GM12801 (cell line): Measurements from ENCODE around the gene POLA1.

Source experiments
- TF ChIP-seq, protein P1 (sequence below): IDR thresholded peaks from one replicate; pipeline ENCODE4 v1.5.1; 2011; ENCODE audit warnings: control low read depth; ENCODE audit not compliant: insufficient read length; ENCODE audit errors: extremely low read depth

Gene POLA1

DNA sequence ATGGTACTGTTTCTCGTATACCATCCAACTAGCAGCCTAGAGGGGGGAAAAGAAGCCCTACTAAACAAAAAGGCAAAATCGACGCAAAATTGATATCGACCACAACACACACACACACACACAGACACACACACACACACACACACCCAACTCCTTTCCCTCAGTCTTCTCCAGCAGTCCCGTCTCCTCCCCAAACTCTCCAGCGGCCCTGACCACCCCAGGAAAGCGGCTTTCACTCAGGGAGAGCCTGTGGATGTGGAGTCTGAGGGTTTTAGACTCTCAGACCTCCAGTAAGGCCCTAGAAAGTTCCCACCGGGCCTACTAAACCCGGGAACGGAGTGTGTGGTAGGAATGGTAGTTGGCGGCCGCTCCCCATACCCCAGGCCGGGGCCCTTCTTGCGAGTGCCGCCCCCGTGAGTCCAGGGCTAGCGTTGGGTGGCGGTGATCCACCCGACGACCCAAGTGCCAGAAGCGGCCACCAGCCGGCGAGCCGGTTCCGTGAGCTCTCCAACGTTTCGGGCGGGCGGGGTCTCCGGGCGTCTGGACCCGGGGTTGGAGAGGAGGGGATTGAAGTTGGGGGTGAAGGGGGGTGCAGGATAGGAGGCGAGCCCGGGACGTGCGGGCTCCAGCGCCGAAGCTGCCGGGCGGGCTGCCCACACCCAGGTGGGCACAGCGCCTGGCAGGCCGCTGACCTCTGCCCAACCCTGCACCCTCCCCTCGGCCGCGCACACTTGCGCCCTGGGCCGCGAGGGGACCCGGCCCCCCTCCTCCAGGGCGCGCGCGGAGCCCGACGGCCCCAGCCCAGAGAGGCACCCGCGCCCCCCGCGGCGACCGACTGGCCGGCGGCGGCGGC is 308.3 kb downstream of the POLA1 start:
- TF ChIP-seq, protein P1, sequence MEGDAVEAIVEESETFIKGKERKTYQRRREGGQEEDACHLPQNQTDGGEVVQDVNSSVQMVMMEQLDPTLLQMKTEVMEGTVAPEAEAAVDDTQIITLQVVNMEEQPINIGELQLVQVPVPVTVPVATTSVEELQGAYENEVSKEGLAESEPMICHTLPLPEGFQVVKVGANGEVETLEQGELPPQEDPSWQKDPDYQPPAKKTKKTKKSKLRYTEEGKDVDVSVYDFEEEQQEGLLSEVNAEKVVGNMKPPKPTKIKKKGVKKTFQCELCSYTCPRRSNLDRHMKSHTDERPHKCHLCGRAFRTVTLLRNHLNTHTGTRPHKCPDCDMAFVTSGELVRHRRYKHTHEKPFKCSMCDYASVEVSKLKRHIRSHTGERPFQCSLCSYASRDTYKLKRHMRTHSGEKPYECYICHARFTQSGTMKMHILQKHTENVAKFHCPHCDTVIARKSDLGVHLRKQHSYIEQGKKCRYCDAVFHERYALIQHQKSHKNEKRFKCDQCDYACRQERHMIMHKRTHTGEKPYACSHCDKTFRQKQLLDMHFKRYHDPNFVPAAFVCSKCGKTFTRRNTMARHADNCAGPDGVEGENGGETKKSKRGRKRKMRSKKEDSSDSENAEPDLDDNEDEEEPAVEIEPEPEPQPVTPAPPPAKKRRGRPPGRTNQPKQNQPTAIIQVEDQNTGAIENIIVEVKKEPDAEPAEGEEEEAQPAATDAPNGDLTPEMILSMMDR = no peak

DNA sequence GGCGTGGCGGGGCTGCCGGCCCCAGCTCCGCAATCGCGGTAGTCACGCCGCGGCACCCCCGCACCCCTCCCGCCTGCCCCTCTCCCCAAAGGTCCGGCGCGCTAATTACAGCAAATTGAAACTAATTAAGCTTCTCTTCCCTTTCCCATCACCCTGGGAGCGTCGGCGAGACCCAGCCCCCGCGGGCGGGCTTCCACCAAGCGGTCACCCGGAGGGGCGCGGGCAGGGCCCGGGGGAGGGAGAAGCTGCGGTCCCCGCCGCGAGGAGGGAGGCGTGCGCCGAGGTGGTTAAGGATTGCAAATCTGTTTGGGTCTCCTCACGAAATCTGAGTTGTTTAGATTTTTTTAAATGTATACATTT is 308.9 kb downstream of the POLA1 start:
- TF ChIP-seq, protein P1 = no peak

DNA sequence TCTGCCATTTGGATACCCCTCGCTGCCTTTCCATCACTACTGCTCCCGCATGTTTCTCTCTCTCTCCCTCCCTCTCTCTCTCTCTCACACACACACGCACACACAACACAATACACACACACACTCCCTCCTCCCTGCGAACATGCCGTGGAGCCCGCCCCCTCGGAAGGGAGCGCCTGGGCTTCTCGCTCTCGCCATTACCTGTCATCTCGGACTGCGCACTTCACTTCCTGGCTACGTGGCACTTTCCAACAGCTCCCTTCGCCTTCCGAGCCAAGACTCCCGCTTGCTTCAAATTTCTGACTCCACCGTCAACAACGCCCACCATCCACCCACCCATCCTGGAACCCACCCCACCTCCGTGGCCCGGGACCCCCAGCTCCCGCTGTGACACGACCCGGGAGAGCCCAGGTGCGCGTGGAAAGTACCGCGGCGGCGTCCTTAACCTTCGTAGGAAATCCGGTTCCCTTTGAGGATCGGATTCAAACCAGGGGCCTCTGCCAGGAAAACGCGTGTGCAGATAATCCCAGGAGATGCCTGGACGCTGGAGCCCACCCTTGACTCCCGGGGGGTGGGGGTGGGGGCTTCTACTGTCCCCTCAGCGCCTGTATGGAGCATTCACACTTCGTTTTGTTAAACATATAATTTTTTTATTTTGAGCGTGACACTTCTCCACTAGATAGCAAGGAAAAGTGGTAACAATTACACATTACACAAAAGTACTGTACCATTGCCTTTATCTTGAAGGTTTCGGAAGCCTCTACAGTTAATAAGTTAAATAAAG is 309.5 kb downstream of the POLA1 start:
- TF ChIP-seq, protein P1 = no peak

DNA sequence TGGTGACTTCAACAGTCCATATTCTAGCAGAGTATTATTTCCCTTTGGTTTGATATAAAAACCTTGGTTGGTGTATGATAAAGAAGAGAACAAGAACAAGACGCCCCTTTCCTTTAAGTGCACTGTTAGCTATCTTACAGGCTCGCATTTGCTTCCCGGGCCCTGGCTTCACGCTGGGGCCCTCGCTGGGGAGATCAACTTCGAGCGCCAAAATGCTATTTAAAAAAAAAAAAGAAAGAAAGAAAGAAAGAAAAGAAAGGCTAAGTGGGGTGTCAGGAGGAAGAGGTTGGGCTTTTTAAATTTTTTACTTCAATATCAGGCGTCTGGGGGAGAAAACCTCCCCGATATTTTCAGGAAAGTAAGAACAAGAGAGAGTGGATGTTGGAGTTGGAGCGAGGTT is 310.3 kb downstream of the POLA1 start:
- TF ChIP-seq, protein P1 = no peak

- TF ChIP-seq, protein P1 = no peak
Measured at GRCh38 chrX:25004485-25005032, 310.8 kb downstream of the POLA1 start.

DNA sequence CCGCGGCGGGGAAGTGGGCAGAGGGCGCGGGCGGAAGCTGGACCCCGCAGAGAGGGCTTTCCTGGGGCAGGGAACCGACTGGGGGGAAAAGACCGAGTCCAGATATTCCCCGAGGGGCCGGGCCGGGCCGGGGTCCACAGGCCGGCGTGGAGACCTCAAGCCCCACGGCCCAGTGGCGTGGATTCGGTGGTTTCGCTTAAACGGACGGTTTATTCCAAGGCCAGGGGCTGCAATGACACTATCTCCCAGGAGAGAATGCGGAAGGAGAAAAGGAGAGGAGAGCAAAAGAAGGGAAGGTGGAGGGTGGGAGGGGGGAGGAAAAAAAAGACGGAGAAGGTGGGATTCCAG is 311.3 kb downstream of the POLA1 start:
- TF ChIP-seq, protein P1 = no peak

- TF ChIP-seq, protein P1 = no peak
Measured at GRCh38 chrX:25005382-25006185, 311.9 kb downstream of the POLA1 start.
